Trophoblast cell (in vitro differentiated cells and primary cell): ENCODE measurements around the gene RREB1.

Source experiments
- DNase-seq, 2 donors: peaks; one replicate each; pipeline ENCODE4 v3.0.0-alpha.2; 2016
- H2AFZ ChIP-seq: 2 replicates; pipeline ENCODE4 v1.6.1; 2013; ENCODE audit warnings: low read length, moderate library complexity, mild to moderate bottlenecking; ENCODE audit not compliant: insufficient read depth, poor library complexity
- H2AK5ac ChIP-seq: 2 replicates; pipeline ENCODE4 v1.6.1; 2013; ENCODE audit warnings: mild to moderate bottlenecking, low read length
- H2BK120ac ChIP-seq: 2 replicates; pipeline ENCODE4 v1.6.1; 2013; ENCODE audit warnings: low read length, mild to moderate bottlenecking, moderate library complexity; ENCODE audit not compliant: insufficient read depth, poor library complexity
- H2BK12ac ChIP-seq: 2 replicates; pipeline ENCODE4 v1.6.1; 2013; ENCODE audit warnings: mild to moderate bottlenecking, low read length, moderate library complexity
- H2BK5ac ChIP-seq: 2 replicates; pipeline ENCODE4 v1.6.1; 2013; ENCODE audit warnings: low read length, low read depth, moderate library complexity, mild to moderate bottlenecking; ENCODE audit not compliant: poor library complexity
- H3K14ac ChIP-seq: 2 replicates; pipeline ENCODE4 v1.6.1; 2013; ENCODE audit warnings: mild to moderate bottlenecking, low read length
- H3K18ac ChIP-seq: 2 replicates; pipeline ENCODE4 v1.6.1; 2013; ENCODE audit warnings: mild to moderate bottlenecking, low read length
- H3K23ac ChIP-seq: 2 replicates; pipeline ENCODE4 v1.6.1; 2013; ENCODE audit warnings: low read length
- H3K27ac ChIP-seq: 2 replicates; pipeline ENCODE4 v1.5.1; 2013; ENCODE audit warnings: low read depth, mild to moderate bottlenecking, inconsistent platforms, low read length, moderate library complexity
- H3K27me3 ChIP-seq: 2 replicates; pipeline ENCODE4 v1.6.1; 2013; ENCODE audit warnings: inconsistent platforms, mild to moderate bottlenecking, low read length, moderate library complexity; ENCODE audit not compliant: insufficient read depth
- H3K36me3 ChIP-seq, 2 experiments: 1 replicate in 1 of 2; 2 replicates in 1 of 2; pipeline ENCODE4 v1.6.1; 2013; ENCODE audit warnings: low read length in 2 of 2, mild to moderate bottlenecking in 2 of 2, moderate library complexity in 1 of 2; ENCODE audit not compliant: insufficient read depth in 2 of 2, control insufficient read depth in 1 of 2
- H3K4ac ChIP-seq: 2 replicates; pipeline ENCODE4 v1.6.1; 2013; ENCODE audit warnings: low read depth, mild to moderate bottlenecking, low read length, moderate library complexity
- H3K4me1 ChIP-seq, 2 experiments: 1 replicate in 1 of 2; 2 replicates in 1 of 2; pipeline ENCODE4 v1.6.1; 2013; ENCODE audit warnings: low read length in 2 of 2, mild to moderate bottlenecking in 2 of 2, moderate library complexity in 1 of 2; ENCODE audit not compliant: insufficient read depth in 2 of 2, control insufficient read depth in 1 of 2
- H3K4me2 ChIP-seq: 2 replicates; pipeline ENCODE4 v1.6.1; 2013; ENCODE audit warnings: inconsistent platforms, mild to moderate bottlenecking, low read length, moderate library complexity
- H3K4me3 ChIP-seq: 2 replicates; pipeline ENCODE4 v1.5.1; 2013; ENCODE audit warnings: mild to moderate bottlenecking, low read depth, low read length, inconsistent platforms
- H3K79me1 ChIP-seq: one replicate; pipeline ENCODE4 v1.6.1; 2013; ENCODE audit warnings: low read length
- H3K79me2 ChIP-seq: 2 replicates; pipeline ENCODE4 v1.6.1; 2013; ENCODE audit warnings: low read length, mild to moderate bottlenecking; ENCODE audit not compliant: control insufficient read depth, insufficient read depth, poor library complexity
- H3K9ac ChIP-seq: 2 replicates; pipeline ENCODE4 v1.6.1; 2013; ENCODE audit warnings: mild to moderate bottlenecking, low read length
- H3K9me3 ChIP-seq: 2 replicates; pipeline ENCODE4 v1.6.1; 2013; ENCODE audit warnings: low read depth, mild to moderate bottlenecking, control low read depth, inconsistent platforms, low read length; ENCODE audit not compliant: insufficient read depth
- H4K12ac ChIP-seq: 2 replicates; pipeline ENCODE4 v1.6.1; 2013; ENCODE audit warnings: low read depth, mild to moderate bottlenecking, low read length, moderate library complexity
- H4K8ac ChIP-seq: 2 replicates; pipeline ENCODE4 v1.6.1; 2013; ENCODE audit warnings: low read depth, mild to moderate bottlenecking, low read length, moderate library complexity
- H4K91ac ChIP-seq: one replicate; pipeline ENCODE4 v1.6.1; 2013; ENCODE audit warnings: low read depth, mild to moderate bottlenecking, low read length, moderate library complexity
- WGBS: extraction: QIAGEN DNeasy Blood & Tissue Kit; methylation state at CpG from one replicate; pipeline ENCODE4 v1.1.7; 2013; ENCODE audit warnings: missing lambda C conversion rate; ENCODE audit not compliant: insufficient read length, insufficient coverage; ENCODE audit errors: extremely low coverage; 5-methylcytosine and 5-hydroxymethylcytosine counted together

The RREB1 gene

GRCh38 chr6:7126754-7127153 lies 19.0 kb downstream of the RREB1 start:
- Histone ChIP-seq H2BK12ac (no peak overlapping the region), H3K4ac (peak overlapping the region; percentile 92), H2AFZ (no peak overlapping the region), H3K4me3 (no peak overlapping the region), H3K79me1 (peaks cover 3% of the 10 kb centered on the region), H3K4me2 (no peak overlapping the region), H4K8ac (no peak overlapping the region), H3K4me1 (peaks cover 15 to 20% of the 10 kb centered on the region in 2 experiments), H3K14ac (no peak overlapping the region), H4K12ac (no peak overlapping the region), H3K23ac (no peak overlapping the region), H3K27ac (no peak overlapping the region), H3K18ac (no peak overlapping the region), H3K79me2 (peaks cover 34% of the 10 kb centered on the region), H3K9ac (no peak overlapping the region), H2BK120ac (no peak overlapping the region), H4K91ac (no peak overlapping the region), H3K9me3 (no peaks in the 10 kb centered on the region), H3K36me3 (peaks cover 7 to 11% of the 10 kb centered on the region in 2 experiments), H2AK5ac (no peak overlapping the region), H2BK5ac (no peak overlapping the region), H3K27me3 (no peaks in the 10 kb centered on the region)
- 100% methylated on average over 1 of the region's 4 CpGs for WGBS
- no peak for DNase-seq

- Histone ChIP-seq H2BK5ac (no peak overlapping the region), H3K23ac (no peak overlapping the region), H3K27ac (no peak overlapping the region), H3K4me3 (no peak overlapping the region), H2BK120ac (no peak overlapping the region), H3K4me2 (no peak overlapping the region), H3K9me3 (no peaks in the 10 kb centered on the region), H2AK5ac (no peak overlapping the region), H3K79me1 (peaks cover 3% of the 10 kb centered on the region), H4K8ac (no peak overlapping the region), H4K12ac (no peak overlapping the region), H2AFZ (peak overlapping the region; percentile 45), H3K14ac (no peak overlapping the region), H3K36me3 (peaks cover 5 to 9% of the 10 kb centered on the region in 2 experiments), H3K9ac (no peak overlapping the region), H3K27me3 (no peaks in the 10 kb centered on the region), H4K91ac (no peak overlapping the region), H2BK12ac (no peak overlapping the region), H3K4me1 (peaks cover 15 to 20% of the 10 kb centered on the region in 2 experiments), H3K79me2 (peaks cover 34% of the 10 kb centered on the region), H3K4ac (peak overlapping the region; percentile 57), H3K18ac (no peak overlapping the region)
- no CpG with 5 or more reads among the region's 5 CpGs for WGBS
- DNase-seq: no peak
Measured at GRCh38 chr6:7127680-7128079, 19.9 kb downstream of the RREB1 start.

- Histone ChIP-seq H3K79me2 (peaks cover 32% of the 10 kb centered on the region), H3K4ac (peak overlapping the region; percentile 35), H3K4me3 (no peak overlapping the region), H3K4me2 (no peak overlapping the region), H4K8ac (no peak overlapping the region), H4K12ac (no peak overlapping the region), H3K27me3 (no peaks in the 10 kb centered on the region), H2AK5ac (no peak overlapping the region), H3K4me1 (peaks cover 11 to 17% of the 10 kb centered on the region in 2 experiments), H4K91ac (no peak overlapping the region), H3K14ac (no peak overlapping the region), H3K18ac (no peak overlapping the region), H2AFZ (no peak overlapping the region), H2BK120ac (no peak overlapping the region), H3K9me3 (no peaks in the 10 kb centered on the region), H3K23ac (no peak overlapping the region), H3K36me3 (peaks cover 7% of the 10 kb centered on the region in 2 experiments), H2BK12ac (no peak overlapping the region), H3K9ac (no peak overlapping the region), H3K79me1 (peaks cover 3% of the 10 kb centered on the region), H2BK5ac (no peak overlapping the region), H3K27ac (no peak overlapping the region)
- DNase-seq: no peak
- WGBS: no CpG with 5 or more reads among the region's 6 CpGs
Measured at GRCh38 chr6:7129360-7129759, 21.6 kb downstream of the RREB1 start.

- Histone ChIP-seq H3K18ac (no peak overlapping the region), H3K4me3 (no peak overlapping the region)
Measured at GRCh38 chr6:7129784-7130569, 22.2 kb downstream of the RREB1 start.

More at GRCh38 chr6:7129784-7130569, 22.2 kb downstream of the RREB1 start:
- no peak overlapping the region for H2BK12ac ChIP-seq
- no peak overlapping the region for H4K91ac ChIP-seq
- H3K4me2 ChIP-seq: no peak overlapping the region
- H3K9ac ChIP-seq: no peak overlapping the region
- peaks cover 9 to 17% of the 10 kb centered on the region in 2 experiments for H3K4me1 ChIP-seq
- no CpG with 5 or more reads among the region's 9 CpGs for WGBS
- H3K23ac ChIP-seq: no peak overlapping the region
- H3K27ac ChIP-seq: no peak overlapping the region
- no peak overlapping the region for H2BK5ac ChIP-seq
- H3K4ac ChIP-seq: peak overlapping the region; percentile 35
- no peak overlapping the region for H4K8ac ChIP-seq
- H4K12ac ChIP-seq: no peak overlapping the region
- H3K79me1 ChIP-seq: peaks cover 3% of the 10 kb centered on the region
- no peaks in the 10 kb centered on the region for H3K9me3 ChIP-seq
- H3K14ac ChIP-seq: no peak overlapping the region
- H2AK5ac ChIP-seq: no peak overlapping the region
- DNase-seq: peak; percentile 81 to 93
- peaks cover 7% of the 10 kb centered on the region in 2 experiments for H3K36me3 ChIP-seq
- no peak overlapping the region for H2AFZ ChIP-seq
- peaks cover 32% of the 10 kb centered on the region for H3K79me2 ChIP-seq
- no peak overlapping the region for H2BK120ac ChIP-seq
- H3K27me3 ChIP-seq: no peaks in the 10 kb centered on the region
